ENCODE results near the gene OR9G1.
"Not testable (repeated sequence)": the region's sequence is repeated elsewhere in the genome, so short reads cannot be mapped to it uniquely, and the experiment has no call there.

Gene OR9G1

GRCh38 chr11:56698795-56699194 is at the start of gene OR9G1:
TSS of gene OR9G1 (plus strand) at chr11:56699095. CDS start at chr11:56700388, 1,293 bp downstream.
- DNase-seq (ENCODE audit: low read depth, low spot score) = no peak

GRCh38 chr11:56659755-56660154 is 39.1 kb upstream of the OR9G1 start:
- DNase-seq (ENCODE audit: low read depth, low spot score) = peak; percentile 28

- DNase-seq (ENCODE audit: low read depth, low spot score) = no peak
Observed at GRCh38 chr11:56663386-56663785, 35.5 kb upstream of the OR9G1 start, which contains the start of gene OR5AR1. TSS of gene OR5AR1 (plus strand) at chr11:56663686. CDS start at chr11:56663686, 0 bp downstream.

- no peak for DNase-seq (ENCODE audit: low read depth, low spot score)
Observed at GRCh38 chr11:56670984-56671383, 27.9 kb upstream of the OR9G1 start.

GRCh38 chr11:56688554-56689100 is 10.3 kb upstream of the OR9G1 start:
- DNase-seq (ENCODE audit: low read depth, low spot score) = no peak

GRCh38 chr11:56691179-56691578 is 7.7 kb upstream of the OR9G1 start:
- not testable (repeated sequence) for DNase-seq (ENCODE audit: low read depth, low spot score)

GRCh38 chr11:56693428-56693827 is 5.5 kb upstream of the OR9G1 start:
- DNase-seq (ENCODE audit: low read depth, low spot score) = no peak

GRCh38 chr11:56700242-56700913 is 1.5 kb downstream of the OR9G1 start:
- DNase-seq (ENCODE audit: low read depth, low spot score) = no peak

GRCh38 chr11:56700914-56701485 is 2.1 kb downstream of the OR9G1 start:
- no peak for DNase-seq (ENCODE audit: low read depth, low spot score)

GRCh38 chr11:56705784-56706396 is 7.0 kb downstream of the OR9G1 start:
- DNase-seq (ENCODE audit: low read depth, low spot score) = no peak

- peak; percentile 3 for DNase-seq (ENCODE audit: low read depth, low spot score)
Observed at GRCh38 chr11:56706486-56706885, 7.6 kb downstream of the OR9G1 start.

GRCh38 chr11:56714206-56714605 is 15.3 kb downstream of the OR9G1 start:
- DNase-seq (ENCODE audit: low read depth, low spot score) = no peak

GRCh38 chr11:56716379-56716854 is 17.5 kb downstream of the OR9G1 start:
- DNase-seq (ENCODE audit: low read depth, low spot score) = no peak

GRCh38 chr11:56720513-56720912 is 21.6 kb downstream of the OR9G1 start:
- DNase-seq (ENCODE audit: low read depth, low spot score) = no peak

GRCh38 chr11:56740107-56740506 is 41.2 kb downstream of the OR9G1 start:
- no peak for DNase-seq (ENCODE audit: low read depth, low spot score)

GRCh38 chr11:56740886-56741285 is 42.0 kb downstream of the OR9G1 start:
- DNase-seq (ENCODE audit: low read depth, low spot score) = no peak

GRCh38 chr11:56748597-56748996 is 49.7 kb downstream of the OR9G1 start, which contains the start of gene OR9G4:
TSS of gene OR9G4 (minus strand) at chr11:56748697. CDS start at chr11:56743766, 4,931 bp downstream.
- no peak for DNase-seq (ENCODE audit: low read depth, low spot score)

- no peak for DNase-seq (ENCODE audit: low read depth, low spot score)
Observed at GRCh38 chr11:56750190-56750589, 51.3 kb downstream of the OR9G1 start.

GRCh38 chr11:56751480-56751879 is 52.6 kb downstream of the OR9G1 start:
- DNase-seq (ENCODE audit: low read depth, low spot score) = no peak

Data from ELF-1 (cell line).